Measurements from ENCODE around the gene SPOCK1.
"Not testable (repeated sequence)": the region's sequence is repeated elsewhere in the genome, so short reads cannot be mapped to it uniquely, and the experiment has no call there.

Gene SPOCK1

DNA sequence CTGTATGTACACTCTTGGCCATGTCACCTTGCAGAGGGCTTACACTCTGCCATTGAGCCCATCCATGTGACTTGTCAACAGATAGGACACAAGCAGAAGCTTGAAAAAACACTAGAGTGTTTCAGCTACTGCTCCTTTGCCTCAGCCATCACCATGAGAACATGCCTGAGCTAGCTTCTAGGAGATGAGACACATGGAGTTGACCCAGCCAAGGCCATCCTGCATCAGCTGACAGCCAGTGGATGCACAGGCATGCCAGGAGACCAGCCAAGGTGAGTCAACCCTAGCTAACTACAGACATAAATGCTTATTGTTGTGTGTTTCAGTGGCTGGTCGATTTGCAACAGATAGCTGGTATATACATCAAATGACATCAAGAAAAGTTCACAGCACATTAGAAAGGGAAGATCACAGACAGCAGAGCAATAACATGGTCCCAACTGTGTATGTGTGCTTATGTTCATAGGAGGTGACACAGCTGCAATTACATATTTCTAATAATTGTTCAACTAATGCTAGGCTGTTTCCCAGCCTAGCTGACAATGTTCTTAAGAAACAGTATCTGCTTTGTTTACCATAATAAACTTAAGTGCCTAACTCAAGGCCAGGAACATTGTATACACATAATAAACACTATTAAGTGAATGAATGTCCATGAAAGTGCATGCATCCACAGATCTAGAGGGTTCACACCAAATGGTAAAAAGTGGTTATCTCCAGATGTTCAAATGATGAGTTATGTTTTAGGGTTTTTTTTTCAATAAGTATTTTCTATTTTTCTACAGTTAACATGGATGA, 105.7 kb downstream of the SPOCK1 start:
- DNase-seq, result no peak

DNA sequence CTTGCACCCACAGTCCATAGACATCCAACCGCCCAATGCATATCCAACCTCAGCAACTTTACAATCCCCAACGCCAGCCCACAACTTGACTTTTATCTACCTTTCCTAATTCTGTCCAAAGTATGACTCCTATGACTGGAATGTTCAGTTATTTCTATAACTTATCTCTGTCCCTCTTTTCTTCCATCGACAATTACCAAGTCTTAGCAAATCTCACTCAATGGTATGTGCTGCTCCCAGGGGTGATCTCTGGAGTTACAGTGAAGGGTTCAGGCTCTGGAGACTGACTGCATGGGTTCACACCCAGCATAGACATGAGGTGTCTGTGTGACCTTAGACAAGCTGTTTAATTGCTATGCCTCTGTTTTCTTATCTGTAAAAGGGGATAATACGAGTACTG, 106.9 kb downstream of the SPOCK1 start:
- no peak for DNase-seq

DNA sequence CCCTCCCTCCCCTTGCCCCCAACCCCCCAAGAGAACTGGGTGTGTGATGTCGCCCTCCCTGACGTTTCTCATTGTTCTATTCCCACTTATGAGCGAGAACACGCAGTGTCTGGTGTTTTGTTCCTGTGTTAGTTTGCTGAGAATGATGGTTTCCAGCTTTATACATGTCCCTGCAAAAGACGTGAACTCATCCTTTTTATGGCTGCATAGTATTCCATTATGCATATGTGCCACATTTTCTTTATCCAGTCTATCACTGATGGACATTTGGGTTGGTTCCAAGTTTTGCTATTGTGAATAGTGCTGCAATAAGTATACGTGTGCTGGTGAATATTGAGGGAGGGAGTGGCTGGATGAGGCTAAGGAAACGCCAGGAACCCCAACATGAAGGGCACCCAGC, 108.1 kb downstream of the SPOCK1 start:
- not testable (repeated sequence) for DNase-seq

DNA sequence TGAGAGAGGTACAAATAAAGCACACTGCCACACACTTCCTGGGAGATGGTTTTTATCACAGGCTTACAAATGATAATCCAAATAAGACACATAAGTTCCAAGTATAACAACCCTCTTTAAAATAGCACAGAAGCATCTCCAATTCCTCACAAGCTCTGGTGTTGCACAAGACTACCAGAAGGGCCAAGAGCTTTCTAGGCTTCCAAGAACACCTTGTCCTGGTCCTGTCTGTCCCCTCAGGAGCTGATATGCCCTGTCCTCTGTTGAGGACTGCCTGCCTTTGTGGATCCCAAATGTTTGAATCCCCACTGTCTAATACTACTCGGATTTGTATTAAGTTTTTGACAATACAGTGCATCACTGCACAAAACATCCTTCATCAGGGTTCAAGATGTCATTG, 110.1 kb downstream of the SPOCK1 start:
- DNase-seq, result no peak

DNA sequence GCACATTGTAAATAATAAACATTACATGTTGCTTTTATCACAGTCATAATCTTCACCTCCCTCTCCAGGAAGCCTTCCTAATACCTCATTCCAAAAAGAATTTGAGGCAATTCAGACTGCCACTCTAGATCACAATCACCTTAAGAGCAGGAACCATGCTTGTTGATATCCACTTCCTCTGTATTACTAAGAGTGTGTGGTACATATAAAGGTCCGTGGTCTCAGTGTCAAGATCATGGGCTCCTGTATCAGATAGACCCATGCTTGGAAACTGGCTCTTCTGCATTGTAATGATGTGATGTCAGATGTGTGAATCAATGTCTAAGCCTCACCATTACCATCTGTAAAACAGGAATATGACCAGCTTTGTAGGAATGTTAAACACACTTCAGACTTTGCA, 114.1 kb downstream of the SPOCK1 start:
- DNase-seq, result no peak

DNA sequence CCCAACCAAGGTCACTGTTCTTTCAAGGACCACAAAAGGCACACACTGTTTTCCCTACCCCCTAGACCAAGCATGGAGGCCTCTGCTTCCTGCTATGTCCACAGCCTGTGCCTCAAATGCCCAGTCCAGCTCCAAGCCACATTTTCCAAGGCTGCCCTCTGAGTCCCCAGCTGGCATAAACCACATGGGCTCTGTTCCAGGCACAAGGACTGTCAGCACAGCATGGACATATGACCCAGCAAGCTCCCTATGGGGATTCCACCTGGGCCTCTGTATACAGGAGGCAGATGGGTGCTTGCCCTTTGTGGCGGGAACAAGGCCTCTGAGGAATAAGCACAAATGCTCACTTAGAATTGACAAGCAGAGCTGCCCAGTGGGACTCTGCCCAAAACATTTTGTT, 115.2 kb downstream of the SPOCK1 start:
- no peak for DNase-seq

DNA sequence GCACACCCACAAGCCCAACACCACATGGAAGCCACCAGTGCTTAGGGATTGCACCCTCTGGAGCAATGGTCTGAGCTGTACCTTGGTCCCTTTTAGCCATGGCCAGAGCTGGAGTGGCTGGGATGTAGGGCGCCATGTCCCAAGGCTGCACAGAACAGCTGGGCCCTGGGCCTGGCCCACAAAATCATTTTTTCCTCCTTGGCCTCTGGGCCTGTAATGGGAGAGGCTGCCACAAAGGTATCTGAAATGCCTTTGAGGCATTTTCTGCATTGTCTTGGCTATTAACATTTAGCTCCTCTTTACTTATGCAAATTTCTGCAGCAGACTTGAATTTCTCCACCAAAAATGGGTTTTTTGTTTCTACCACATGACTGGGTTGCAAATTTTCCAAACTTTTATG, 117.6 kb downstream of the SPOCK1 start:
- DNase-seq, result no peak

DNA sequence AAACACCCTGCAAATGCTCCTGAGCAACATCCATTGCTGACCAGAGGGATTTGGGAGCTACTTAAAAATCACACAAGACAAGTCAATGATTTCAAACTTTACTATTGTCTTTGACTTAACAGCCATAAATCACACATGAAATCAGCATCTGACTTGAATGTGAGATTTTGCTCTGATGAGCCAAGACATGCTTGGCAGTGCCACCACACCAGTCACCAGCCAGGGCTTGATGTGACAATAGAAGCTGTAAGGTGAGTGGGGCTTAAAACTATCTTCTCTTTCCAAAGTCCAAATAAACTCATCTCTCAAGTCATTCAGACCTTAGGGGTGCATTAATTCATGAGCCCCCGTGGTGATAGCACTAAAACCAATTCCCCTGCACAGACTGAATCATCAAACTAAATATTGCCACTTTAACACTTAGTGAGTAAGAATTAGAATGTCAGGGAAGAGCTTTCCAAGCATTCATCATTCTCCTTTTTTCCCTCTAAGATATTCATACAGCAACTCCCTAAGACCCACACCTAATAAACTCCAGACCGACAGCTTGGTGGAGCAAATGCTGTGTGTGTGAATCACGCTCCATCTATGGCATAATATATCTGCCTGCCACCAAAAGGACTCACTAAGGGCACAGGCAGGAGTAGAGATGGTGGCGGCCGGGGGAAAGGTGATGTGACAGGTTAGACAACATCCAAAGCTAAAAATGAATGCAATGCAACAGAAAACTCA, 119.4 kb downstream of the SPOCK1 start:
- DNase-seq, result no peak

DNA sequence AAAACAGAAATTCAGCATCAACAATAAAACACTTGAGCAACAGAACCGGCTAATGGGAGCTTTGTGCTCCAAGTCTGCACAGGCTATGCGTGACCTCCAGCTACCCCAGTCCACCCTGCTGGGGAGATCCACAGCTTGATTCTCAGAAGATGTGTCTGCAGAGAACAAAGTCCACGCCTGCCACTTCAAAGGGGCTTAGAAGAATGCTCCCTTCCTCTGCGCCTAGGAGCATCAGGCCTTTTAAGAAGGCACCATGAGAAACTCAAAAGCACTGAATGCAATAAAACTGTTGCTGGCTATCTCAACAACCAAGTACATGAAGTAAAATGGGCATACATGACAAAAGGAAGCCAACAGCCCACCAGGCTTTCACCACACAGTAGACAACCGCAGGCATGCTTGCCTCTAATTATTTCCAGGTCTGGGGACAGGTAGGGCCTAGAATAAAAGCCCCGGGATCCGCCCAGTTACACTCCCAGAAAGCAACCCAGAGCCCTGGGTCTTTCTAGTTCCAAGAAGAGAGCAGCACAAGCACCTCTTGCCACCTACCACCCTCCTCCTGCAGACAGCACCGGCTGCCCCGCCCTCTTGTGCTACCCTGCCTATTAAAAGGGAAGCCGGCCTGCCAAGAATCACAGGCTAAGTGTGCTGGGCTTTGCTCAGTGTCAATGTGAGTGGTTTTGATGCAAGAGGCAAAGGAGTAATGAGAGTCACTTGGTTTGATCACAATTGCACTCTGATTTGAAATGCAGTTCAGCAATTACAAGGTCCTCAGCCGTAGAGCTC, 123.2 kb downstream of the SPOCK1 start:
- no peak for DNase-seq

DNA sequence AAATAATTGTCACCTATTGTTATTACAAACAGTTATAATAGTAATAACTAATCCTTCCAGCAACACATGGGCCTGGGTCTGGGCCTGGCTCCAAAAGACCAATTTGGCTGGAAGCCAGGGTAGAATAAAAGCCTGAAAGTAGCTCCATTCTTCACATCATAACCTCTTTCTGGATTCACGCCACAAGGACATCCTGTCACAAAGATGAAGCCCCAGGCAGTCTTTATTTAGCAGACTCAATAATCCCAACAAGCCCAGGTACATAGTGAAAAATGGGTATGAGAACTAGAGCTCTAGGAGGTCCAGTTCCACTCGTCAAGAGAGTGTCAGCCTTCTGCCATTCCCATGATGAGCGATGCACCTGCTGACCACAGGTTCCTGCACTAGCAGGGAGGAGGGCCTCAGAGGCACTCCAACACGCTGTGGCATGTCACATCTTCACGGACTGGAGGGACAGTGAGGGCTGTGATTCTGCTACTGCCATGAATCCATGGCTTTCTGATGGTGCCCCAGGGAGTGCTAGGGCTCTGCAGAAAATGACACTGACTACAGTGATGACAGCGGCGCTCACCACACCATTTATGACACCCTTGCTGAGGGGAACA, 124.9 kb downstream of the SPOCK1 start:
- no peak for DNase-seq

DNA sequence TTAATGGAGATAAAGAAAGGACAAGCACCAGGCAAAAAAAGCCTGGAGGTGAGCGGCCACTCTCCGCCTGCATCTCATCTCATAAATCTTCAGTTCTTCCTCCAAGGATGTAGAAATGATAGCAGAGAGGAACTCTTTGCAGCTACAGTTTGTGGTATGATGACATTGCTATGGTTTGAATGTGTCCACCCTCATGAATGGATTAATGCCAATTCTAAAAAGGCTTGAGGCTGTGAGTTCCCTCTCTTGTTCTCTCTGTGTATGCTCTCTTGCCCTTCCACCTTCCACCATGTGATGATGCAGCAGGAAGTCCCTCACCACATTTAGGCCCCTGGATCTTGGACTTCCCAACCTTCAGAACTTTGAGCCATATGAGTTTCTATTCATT, 126.4 kb downstream of the SPOCK1 start:
- DNase-seq, result no peak

DNA sequence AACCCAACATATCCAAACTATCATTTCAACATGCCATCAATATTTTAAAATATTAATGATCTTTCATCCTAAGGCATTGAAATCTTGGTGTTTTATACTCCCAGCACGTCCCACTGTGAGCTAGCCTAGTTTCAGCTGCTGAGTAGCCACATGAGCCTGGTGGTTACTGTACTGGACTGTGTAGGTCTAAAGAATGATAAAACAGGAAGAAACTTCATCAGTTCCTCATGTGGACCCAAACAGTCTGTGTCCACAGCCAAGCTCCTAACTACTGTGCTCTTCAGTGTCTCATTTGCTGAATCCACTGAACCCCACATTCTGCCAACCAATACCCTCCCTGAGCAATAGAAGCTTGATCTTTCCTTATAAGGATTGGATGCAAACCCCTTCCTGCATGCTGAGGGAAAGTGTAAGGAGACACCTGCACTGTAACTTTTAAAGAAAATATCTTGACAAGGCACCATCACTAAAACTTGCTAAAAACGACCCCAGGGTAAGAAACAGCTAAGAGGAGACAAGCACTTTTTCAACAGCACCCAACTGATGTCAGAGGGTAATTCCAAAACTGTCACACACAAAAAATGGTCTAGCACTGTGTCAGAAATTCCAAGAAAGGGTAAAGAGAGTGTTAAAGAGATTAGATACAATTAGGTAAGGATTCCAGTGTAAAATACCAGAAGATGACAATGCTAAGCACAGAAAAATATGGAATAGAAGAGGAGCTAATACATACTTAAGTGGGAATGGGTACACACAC, 126.9 kb downstream of the SPOCK1 start:
- no peak for DNase-seq

DNA sequence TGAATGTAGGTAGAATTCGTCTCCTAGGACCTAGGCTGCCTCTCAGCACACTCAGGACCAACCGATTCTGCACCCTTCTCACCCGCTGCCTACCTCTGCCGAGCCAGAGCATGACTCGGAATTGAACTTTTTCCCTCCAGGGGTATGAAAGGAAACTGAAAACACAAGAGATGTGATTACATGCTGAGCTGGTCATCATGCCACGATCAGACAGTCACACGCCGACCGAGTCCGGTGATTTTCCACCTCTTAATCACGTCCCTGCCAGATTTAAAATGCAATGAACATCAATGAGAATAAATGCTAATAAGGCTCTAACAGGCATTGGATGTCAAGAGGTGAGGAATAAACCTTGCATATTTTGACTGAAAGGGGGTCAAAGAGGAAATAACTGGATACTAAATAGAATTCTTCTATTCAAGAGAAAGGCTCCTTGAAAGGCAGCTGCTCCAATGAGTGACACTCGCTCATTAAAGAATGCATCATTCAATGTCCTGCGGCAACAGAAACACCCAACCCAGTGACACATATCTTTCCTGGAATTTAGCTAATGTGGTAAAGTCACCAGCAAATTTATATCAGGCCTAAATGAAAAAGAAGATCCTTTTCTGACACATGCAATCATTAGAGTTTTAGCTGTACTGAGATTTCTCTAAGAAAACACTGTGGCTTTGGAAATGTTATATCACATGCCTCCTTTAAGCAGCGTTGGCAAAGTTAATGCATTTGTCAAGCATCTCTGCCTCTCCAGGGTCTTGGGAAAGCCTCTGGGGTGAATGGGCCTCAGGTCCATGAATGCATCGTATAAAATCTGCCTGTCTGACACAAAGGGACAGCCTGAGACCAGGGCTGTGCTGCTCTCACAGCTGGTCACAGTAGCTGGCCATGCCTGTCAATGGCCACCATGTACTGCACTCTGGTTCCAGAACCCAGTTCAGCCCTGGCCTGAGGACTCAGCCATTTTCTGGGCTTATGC, 128.7 kb downstream of the SPOCK1 start:
- no peak for DNase-seq

DNA sequence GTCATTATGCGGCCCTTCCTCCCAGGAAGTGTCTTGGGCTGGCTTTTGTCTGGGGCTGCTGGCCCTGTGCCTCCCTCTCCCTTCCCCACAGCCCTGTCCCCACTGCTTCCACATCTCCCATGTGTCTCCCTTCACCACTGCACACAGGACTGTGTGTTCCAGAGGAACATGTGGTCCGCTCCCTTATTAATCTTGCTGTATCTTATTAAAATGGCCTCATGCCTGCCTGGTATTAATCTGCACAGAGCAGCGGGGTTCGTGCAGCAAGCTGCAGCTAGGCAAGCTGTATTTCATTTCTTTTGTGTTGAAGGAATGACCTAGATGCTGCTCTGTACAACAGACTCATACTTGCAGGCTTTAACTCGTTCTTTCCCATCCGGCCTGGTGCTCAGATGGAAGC, 130.5 kb downstream of the SPOCK1 start:
- DNase-seq, result no peak

DNA sequence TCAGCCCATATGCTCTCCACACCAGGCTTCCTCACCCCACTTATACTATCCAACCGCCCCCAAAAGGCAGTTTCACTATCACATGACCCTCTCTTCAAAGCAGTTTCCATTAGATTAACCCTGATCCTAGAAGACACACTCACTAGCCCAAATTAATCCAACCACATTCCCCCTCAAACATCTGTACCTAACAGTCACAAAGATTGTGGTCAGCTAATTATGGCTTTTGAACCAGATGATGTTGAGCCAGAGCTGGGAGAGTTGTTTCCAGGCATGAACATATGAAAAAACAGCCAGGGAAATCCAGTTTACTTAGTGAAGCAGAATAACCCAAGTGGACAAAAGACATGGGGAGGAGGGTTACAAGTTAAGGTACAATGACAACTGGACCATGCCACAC, 131.2 kb downstream of the SPOCK1 start:
- no peak for DNase-seq

DNA sequence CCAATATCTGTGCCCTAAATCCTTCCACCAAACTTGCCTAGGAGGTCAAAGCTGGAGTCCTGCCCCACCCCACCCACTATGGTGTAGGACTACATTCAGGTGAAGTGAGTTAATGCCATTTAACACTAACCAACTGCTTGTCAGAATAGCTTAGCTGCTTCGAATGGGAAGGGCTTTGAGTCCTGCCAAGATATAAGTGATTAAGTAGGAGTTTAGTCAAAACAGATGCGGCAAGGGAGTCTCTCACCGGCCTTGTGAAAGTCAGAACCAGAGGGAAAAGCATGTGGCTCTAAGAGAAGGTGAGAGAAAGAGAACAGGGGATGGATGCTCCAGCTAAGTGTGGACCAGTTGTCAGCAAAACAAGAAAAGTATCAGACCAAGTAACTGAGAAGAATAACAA, 132.6 kb downstream of the SPOCK1 start:
- no peak for DNase-seq

DNA sequence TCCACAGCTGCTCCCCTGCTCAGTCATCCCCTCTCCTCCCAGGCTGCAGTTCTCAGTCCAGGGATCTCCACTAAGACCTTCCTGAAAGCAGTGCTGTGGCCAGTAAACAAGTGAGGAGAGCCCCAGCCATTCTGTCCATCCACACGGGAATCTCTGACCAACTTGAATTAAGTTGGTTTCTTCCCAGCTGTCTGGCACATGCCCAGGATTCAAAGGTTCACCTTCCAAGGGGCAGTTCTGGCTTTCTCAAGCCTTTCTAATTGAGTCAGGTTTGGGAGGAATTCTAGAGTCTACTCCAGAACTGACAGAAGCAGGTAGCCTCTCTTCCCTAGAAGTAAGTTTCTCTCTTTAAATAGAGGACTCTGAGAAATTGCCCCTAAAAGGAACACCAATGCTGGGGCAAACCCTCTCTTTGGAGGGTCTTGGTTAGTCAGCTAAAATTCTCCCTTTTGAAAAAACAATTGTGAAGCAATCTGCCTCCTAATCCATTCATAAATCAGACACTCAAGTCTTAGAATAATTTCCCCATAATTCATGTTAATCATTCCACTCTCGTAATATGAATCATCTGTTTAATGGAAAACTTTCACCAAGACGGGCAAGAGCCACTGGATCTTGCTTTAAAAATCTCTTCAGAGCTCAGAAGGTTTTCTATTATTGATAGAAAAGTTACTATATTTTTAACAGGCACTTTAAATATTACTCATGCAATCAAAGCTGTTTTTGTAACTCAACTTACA, 133.8 kb downstream of the SPOCK1 start:
- no peak for DNase-seq

DNA sequence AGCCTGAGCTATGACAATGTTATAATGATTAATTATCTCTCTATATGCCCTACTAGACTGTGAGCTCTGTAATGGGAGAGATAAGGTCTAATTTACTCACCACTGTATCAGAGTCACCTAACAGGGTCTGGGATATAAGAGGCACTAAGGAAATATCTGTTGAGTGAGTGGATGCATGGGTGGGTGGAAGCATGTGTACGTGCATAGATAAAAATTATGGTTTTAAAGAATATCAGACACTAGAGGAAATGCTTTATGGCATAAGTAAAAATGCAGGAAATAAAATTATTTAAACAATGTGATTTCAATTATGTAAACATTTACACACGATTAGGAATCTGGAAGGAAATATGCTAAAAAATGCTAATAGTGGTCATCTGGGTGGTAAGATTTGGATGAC, 137.8 kb downstream of the SPOCK1 start:
- no peak for DNase-seq

DNA sequence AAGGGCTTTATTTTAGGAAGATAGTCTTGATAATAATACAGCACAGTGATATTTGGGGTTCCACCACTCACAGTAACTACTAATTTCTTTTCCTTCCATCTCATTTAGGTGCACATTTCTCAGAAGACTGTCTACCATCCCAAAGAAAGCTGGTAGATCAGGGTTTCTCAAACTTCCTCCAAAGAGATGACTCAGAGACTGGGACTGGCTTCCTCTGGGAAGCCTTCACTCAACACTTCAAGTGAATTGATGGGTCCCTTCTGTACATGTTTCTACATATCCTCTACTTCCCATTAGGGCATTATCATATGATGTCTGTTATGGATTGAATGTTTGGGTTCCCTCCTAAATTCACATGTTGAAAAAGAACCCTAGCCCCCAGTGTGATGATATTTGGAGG, 138.5 kb downstream of the SPOCK1 start:
- no peak for DNase-seq

DNA sequence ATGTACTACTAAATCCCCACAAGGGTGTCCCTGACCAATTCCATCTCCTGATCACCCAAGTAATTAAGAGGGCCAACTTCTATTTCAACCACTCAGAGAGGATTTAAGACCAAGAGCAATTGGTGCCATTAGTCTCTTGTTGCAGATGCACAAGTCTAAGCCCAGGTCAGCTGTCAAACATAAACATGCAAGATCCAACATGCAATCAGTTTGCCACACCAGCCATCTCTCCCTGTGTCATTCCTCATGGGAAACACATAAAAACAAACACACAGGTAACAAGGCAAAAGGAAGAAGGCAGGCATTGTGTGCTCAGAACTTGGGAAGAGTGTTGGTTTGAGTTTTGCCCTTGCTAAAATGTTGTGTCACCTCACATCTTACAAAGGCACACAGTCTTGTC, 139.2 kb downstream of the SPOCK1 start:
- DNase-seq, result no peak

DNA sequence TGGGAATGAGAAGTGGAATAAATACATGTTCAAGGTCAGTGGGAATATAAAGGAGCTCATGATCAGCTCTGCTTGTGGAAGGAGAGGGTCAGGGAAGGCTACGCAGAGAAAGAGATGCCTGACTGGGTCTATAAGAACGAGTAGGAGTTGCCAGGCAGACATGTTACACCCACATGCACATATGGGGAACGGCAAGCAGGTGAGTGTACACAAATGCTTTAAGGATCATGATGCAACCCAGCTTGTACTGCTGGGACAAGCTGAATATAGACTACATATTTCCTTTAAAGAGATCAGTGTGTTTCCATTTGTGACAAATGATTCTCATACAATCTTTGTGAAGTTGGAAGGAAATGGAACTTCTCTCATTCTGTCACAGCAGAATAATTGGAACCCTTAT, 141.7 kb downstream of the SPOCK1 start:
- no peak for DNase-seq

Data from activated T-cell treated with anti-CD3 and anti-CD28 coated beads for 4 hours (primary cell).